Stimulated activated naive CD8-positive, alpha-beta T cell treated with anti-CD3 and anti-CD28 coated beads, Interleukin-15, amount 100 ng/mL, for 72 hours (primary cell): Measurements from ENCODE around the gene CD99.

Experiments used
- ATAC-seq: fragments of 150-1000 bp; cut with Tn5 transposase; 2 replicates; pipeline ENCODE4 v1.10.0; 2021; ENCODE audit warnings: mild to moderate bottlenecking, moderate library complexity
- DNase-seq, 2 donors: peaks; one replicate each; pipeline ENCODE4 v3.0.0; 2021 to 2022
- H3K27ac Mint-ChIP-seq, 2 donors: one replicate each; pipeline ENCODE4 v1.8.0; 2022; ENCODE audit warnings: mild to moderate bottlenecking in 2 of 2, mixed read lengths in 2 of 2, moderate library complexity in 2 of 2
- H3K27me3 Mint-ChIP-seq: one replicate; pipeline ENCODE4 v1.8.0; 2022; ENCODE audit warnings: mixed read lengths
- H3K4me1 Mint-ChIP-seq: one replicate; pipeline ENCODE4 v1.8.0; 2022; ENCODE audit warnings: mild to moderate bottlenecking, mixed read lengths
- H3K4me3 Mint-ChIP-seq, 2 donors: one replicate each; pipeline ENCODE4 v1.8.0; 2022; ENCODE audit warnings: mild to moderate bottlenecking in 2 of 2, mixed read lengths in 2 of 2, moderate library complexity in 1 of 2
- H3K9me3 Mint-ChIP-seq, 2 donors: one replicate each; pipeline ENCODE4 v1.8.0; 2022; ENCODE audit warnings: mixed read lengths in 2 of 2

CD99 gene

GRCh38 chrX:2784026-2784425, 92.9 kb downstream of the CD99 start:
- Mint-ChIP-seq H3K9me3 (no peaks in the 10 kb centered on the region), H3K27ac (no peak overlapping the region), H3K27me3 (peaks cover 6% of the 10 kb centered on the region), H3K4me3 (no peak overlapping the region), H3K4me1 (peaks cover 13% of the 10 kb centered on the region)
- DNase-seq, result no peak
- no peak for ATAC-seq

- no peak overlapping the region for H3K4me3 Mint-ChIP-seq
- peaks cover 6% of the 10 kb centered on the region for H3K27me3 Mint-ChIP-seq
- no peaks in the 10 kb centered on the region for H3K9me3 Mint-ChIP-seq
- ATAC-seq (no peak), DNase-seq (no peak)
- H3K27ac Mint-ChIP-seq, result no peak overlapping the region
- peaks cover 13% of the 10 kb centered on the region for H3K4me1 Mint-ChIP-seq
Measured at GRCh38 chrX:2785538-2785937, 94.4 kb downstream of the CD99 start.

- Mint-ChIP-seq H3K27ac (no peak overlapping the region), H3K4me3 (no peak overlapping the region), H3K9me3 (no peaks in the 10 kb centered on the region), H3K4me1 (no peaks in the 10 kb centered on the region), H3K27me3 (peaks cover 6% of the 10 kb centered on the region)
- DNase-seq (no peak), ATAC-seq (no peak)
Measured at GRCh38 chrX:2788980-2789379, 97.9 kb downstream of the CD99 start.

DNA sequence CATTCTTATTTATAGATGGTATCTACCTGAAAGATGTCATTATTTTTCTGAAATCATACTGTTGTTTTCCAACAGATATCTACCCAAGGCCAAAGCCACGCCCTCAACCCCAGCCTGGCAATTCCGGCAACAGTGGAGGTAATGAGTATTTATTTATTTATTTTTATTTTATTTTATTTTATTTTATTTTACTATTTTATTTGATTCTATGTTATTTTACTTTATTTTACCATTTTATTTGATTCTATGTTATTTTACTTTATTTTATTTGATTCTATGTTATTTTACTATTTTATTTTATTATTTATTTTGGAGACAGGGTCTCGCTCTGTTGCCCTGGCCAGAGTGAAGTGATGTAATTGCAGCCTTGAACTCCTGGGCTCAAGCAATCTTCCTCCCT, 98.5 kb downstream of the CD99 start:
- ATAC-seq (no peak), DNase-seq (no peak)
- H3K9me3 Mint-ChIP-seq, result no peaks in the 10 kb centered on the region
- H3K4me1 Mint-ChIP-seq, result no peaks in the 10 kb centered on the region
- no peak overlapping the region for H3K4me3 Mint-ChIP-seq
- peaks cover 6% of the 10 kb centered on the region for H3K27me3 Mint-ChIP-seq
- no peak overlapping the region for H3K27ac Mint-ChIP-seq
